SHP77 (cell line): ENCODE data around the gene BLTP1.

Experiments
- DNase-seq, 2 experiments: peaks; one replicate each; lab custom pipeline; 2025; lab: John Stamatoyannopoulos, UW

BLTP1 gene

GRCh38 chr4:122167369-122167768 lies 15.2 kb downstream of the BLTP1 start:
- no peak for DNase-seq

DNA sequence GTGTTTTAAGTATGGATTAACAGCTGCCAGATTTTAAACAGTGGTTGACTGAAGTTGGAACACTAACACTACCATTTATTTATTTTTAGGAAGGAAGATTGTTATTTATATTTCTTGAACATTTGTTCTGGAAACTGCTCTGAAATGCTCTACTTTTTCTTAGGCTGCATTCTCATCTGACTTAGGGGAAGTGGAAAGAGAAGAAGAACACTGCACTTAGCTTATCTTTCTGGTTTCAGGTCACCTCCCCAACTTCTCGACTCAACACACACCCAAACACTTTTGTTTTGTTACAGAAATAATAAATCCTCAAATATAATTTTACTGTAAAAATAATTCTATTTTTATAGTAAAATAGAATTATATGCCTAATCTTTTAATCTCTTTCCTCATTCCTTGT lies 18.6 kb downstream of the BLTP1 start:
- no peak for DNase-seq

- no peak for DNase-seq
These were observed 19.2 kb downstream of the BLTP1 start for GRCh38 chr4:122171323-122171722.

DNA sequence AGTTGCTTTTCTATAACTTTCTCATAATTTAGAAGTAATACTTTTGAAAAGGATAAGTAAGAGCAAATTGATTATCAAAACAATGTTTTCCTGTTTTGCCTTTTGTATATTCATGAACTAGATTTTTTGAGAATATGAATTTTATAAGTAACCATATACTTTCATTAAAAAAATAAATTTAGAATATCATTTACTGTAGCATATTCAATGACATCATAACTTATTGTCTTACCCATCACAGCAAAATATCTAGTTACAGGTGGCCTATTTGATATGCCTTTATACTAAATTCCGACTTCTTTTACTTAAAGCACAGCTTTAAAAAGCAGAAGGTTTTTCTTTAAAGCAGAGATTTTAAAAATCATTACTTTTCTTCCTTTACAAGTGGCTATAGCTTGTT lies 20.1 kb downstream of the BLTP1 start:
- no peak for DNase-seq

GRCh38 chr4:122178961-122179360 lies 26.8 kb downstream of the BLTP1 start:
- no peak for DNase-seq

GRCh38 chr4:122195718-122196117 lies 43.6 kb downstream of the BLTP1 start:
- DNase-seq, result no peak
